ENCODE measurements around the gene AJM1.
A peak's percentile ranks its signal among the peaks of the same experiment; 100 is the strongest.
"Not testable (repeated sequence)": the region's sequence is repeated elsewhere in the genome, so short reads cannot be mapped to it uniquely, and the experiment has no call there.

Gene AJM1

GRCh38 chr9:136862849-136863622, 20.8 kb downstream of the AJM1 start:
- no peak overlapping the region for H3K4me3 ChIP-seq (replicated peaks; ENCODE audit: low read depth, low read length)
- no peak for TF ChIP-seq CTCF (IDR thresholded peaks at IDR 0.05; ENCODE audit: low read length, missing control alignments)
- no peak for DNase-seq (ENCODE audit: low read depth)

GRCh38 chr9:136863623-136864273, 21.5 kb downstream of the AJM1 start:
- no peak overlapping the region for H3K4me3 ChIP-seq (replicated peaks; ENCODE audit: low read depth, low read length)
- DNase-seq (ENCODE audit: low read depth), result no peak
- no peak for TF ChIP-seq CTCF (IDR thresholded peaks at IDR 0.05; ENCODE audit: low read length, missing control alignments)

GRCh38 chr9:136865041-136865767, 22.9 kb downstream of the AJM1 start:
- no peak for DNase-seq (ENCODE audit: low read depth)
- peak overlapping the region; percentile 75 for H3K4me3 ChIP-seq (replicated peaks; ENCODE audit: low read depth, low read length)
- no peak for TF ChIP-seq CTCF (IDR thresholded peaks at IDR 0.05; ENCODE audit: low read length, missing control alignments)

- no peak for TF ChIP-seq CTCF (IDR thresholded peaks at IDR 0.05; ENCODE audit: low read length, missing control alignments)
- no peak for DNase-seq (ENCODE audit: low read depth)
- peak overlapping the region; percentile 75 for H3K4me3 ChIP-seq (replicated peaks; ENCODE audit: low read depth, low read length)
These were observed 23.5 kb downstream of the AJM1 start for GRCh38 chr9:136865768-136866103.

DNA sequence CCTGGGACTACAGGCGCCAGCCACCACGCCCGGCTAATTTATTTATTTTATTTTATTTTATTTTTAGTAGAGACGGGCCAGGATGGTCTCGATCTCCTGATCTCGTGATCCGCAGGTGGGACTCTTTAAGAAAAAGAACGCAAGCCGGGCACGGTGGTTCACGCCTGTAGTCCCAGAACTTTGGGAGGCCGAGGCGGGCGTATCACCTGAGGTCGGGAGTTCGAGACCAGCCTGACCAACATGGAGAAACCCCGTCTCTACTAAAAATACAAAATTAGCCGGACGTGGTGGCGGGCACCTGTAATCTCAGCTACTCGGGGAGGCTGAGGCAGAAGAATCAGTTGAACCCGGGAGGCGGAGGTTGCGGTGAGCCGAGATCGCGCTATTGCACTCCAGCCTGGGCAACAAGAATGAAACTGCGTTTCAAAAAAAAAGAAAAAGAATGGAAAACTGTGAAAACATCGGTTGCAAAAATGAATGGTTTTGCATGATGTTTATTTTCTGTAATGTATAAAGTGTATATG, 24.7 kb downstream of the AJM1 start:
- DNase-seq (ENCODE audit: low read depth), result not testable (repeated sequence)

GRCh38 chr9:136867480-136867879, 25.2 kb downstream of the AJM1 start:
- H3K4me3 ChIP-seq (replicated peaks; ENCODE audit: low read depth, low read length), result no peak overlapping the region
- DNase-seq (ENCODE audit: low read depth), result no peak
- TF ChIP-seq CTCF (IDR thresholded peaks at IDR 0.05; ENCODE audit: low read length, missing control alignments), result no peak

More for the DNA sequence above, 24.7 kb downstream of the AJM1 start:
- peak overlapping the region; percentile 75 for H3K4me3 ChIP-seq (replicated peaks; ENCODE audit: low read depth, low read length)

- H3K4me3 ChIP-seq (replicated peaks; ENCODE audit: low read depth, low read length), result no peak overlapping the region
- TF ChIP-seq CTCF (IDR thresholded peaks at IDR 0.05; ENCODE audit: low read length, missing control alignments), result no peak
- DNase-seq (ENCODE audit: low read depth), result no peak
These were observed 25.6 kb downstream of the AJM1 start for GRCh38 chr9:136867917-136868316.

Data from fibroblast of pulmonary artery (primary cell).